GM21367 (cell line): ENCODE results near the gene RAP1A.
"Not testable (repeated sequence)": the region's sequence is repeated elsewhere in the genome, so short reads cannot be mapped to it uniquely, and the experiment has no call there.

ENCODE experiments used
- ATAC-seq: cut with Tn5 transposase; IDR thresholded peaks from one replicate; pipeline ENCODE4 v1.9.1; 2021; ENCODE audit not compliant: unreplicated experiment

The RAP1A gene

GRCh38 chr1:111597426-111597825, 22.2 kb upstream of the RAP1A start:
- ATAC-seq, result no peak

GRCh38 chr1:111598544-111598943, 21.0 kb upstream of the RAP1A start:
- ATAC-seq, result no peak

GRCh38 chr1:111599781-111600693, 19.6 kb upstream of the RAP1A start:
- no peak for ATAC-seq

GRCh38 chr1:111600886-111601386, 18.7 kb upstream of the RAP1A start:
- peak; percentile 47 for ATAC-seq

GRCh38 chr1:111602302-111602701, 17.3 kb upstream of the RAP1A start:
- no peak for ATAC-seq

- ATAC-seq, result no peak
These were observed 16.6 kb upstream of the RAP1A start for GRCh38 chr1:111602974-111603373.

- no peak for ATAC-seq
These were observed 15.6 kb upstream of the RAP1A start for GRCh38 chr1:111603979-111604378.

GRCh38 chr1:111604931-111605330, 14.7 kb upstream of the RAP1A start:
- ATAC-seq, result no peak

- no peak for ATAC-seq
These were observed 14.0 kb upstream of the RAP1A start for GRCh38 chr1:111605576-111605975.

GRCh38 chr1:111606457-111607215, 13.0 kb upstream of the RAP1A start:
- not testable (repeated sequence) for ATAC-seq

- not testable (repeated sequence) for ATAC-seq
These were observed 11.1 kb upstream of the RAP1A start for GRCh38 chr1:111608528-111608927.

GRCh38 chr1:111611986-111612385, 7.6 kb upstream of the RAP1A start:
- ATAC-seq, result no peak

- ATAC-seq, result peak; percentile 34
These were observed 3.5 kb upstream of the RAP1A start for GRCh38 chr1:111615870-111616715.

- no peak for ATAC-seq
These were observed 1.5 kb upstream of the RAP1A start for GRCh38 chr1:111618081-111618480.

GRCh38 chr1:111618961-111619634, 491 bp upstream of the RAP1A start:
- no peak for ATAC-seq

GRCh38 chr1:111620441-111620971, 917 bp downstream of the RAP1A start:
- peak; percentile 9 for ATAC-seq

- ATAC-seq, result no peak
These were observed 1.5 kb downstream of the RAP1A start for GRCh38 chr1:111621050-111621449.

- no peak for ATAC-seq
These were observed 2.6 kb downstream of the RAP1A start for GRCh38 chr1:111622166-111622565.

GRCh38 chr1:111624382-111624781, 4.8 kb downstream of the RAP1A start:
- no peak for ATAC-seq

- no peak for ATAC-seq
These were observed 5.7 kb downstream of the RAP1A start for GRCh38 chr1:111625276-111625675.
